Measurements from ENCODE around the gene EZH2. TPM values are rescaled to one million over a fixed set of nuclear protein-coding genes. Genes with fewer than 3 reads are reported as not detected.

The EZH2 gene
- total RNA-seq, 2 experiments from 2014 or later, result 112 to 114 TPM

DNA sequence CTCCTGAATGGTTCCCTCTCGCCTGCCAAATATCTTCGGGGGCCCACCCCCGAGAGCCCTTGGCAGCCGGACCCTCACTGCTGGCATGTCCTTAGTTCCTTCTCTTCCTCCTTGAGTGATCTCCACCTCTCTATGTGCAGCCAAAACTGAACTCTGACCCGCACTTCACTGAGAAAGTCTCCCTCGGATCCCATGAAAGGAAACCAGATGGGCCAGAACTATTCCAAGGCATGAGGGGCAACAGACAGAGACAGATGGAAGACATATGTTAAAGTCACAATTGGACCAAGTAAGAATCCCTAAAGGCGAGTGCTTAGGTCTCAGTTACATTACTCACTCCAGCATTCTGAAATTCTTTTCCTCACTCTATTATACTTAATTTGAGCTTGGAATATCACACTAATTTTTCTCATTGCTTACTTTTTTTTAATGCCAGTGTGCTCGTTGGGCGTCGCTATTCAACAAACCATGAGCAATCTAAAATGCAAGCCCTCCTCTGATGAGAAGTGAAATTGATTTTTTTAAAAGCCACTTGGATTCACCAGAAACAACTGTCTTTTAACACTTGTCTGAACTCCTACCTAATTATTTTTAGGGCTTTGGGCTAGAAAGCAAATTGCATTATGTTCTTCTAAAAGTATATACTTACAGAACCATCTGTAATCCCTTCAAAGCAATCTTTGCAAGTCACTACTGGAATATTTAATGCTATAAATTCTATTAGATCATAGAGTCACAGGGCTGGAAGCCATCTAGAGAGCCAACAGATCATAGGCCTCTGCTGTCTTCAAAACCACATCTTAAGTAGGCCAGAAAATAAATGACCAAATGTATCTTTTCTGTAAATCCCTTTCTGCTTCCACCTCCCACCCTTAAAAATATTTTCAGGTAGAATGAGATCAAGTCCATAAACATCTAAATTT lies 43.3 kb upstream of the EZH2 start:
- H3K9me3 Mint-ChIP-seq, result peaks cover 2% of the 10 kb centered on the region
- ATAC-seq (no peak), DNase-seq (no peak)
- no peaks in the 10 kb centered on the region for H3K27me3 Mint-ChIP-seq
- H3K4me1 Mint-ChIP-seq (ENCODE audit: low read depth), result peaks cover 52% of the 10 kb centered on the region
- CTCF ChIA-PET, result interaction anchor here (0.6 kb wide), 1 partner anchor 53 kb away, joined by 3 read pairs; no protein-coding TSS in a partner anchor
- peaks cover 21% of the 10 kb centered on the region for H3K36me3 Mint-ChIP-seq (ENCODE audit: low read depth)
- intact Hi-C loops (cut with micrococcal nuclease), result no loop called here
- H3K27ac Mint-ChIP-seq, result peak overlapping the region; percentile 87
- no peak for TF ChIP-seq CTCF (IDR thresholded peaks at IDR 0.05)
- H3K4me3 Mint-ChIP-seq, result no peak overlapping the region
- POLR2A ChIA-PET, result interaction anchor here (0.6 to 2.7 kb wide), 6 partner anchors 10 to 263 kb away, joined by 3 to 10 read pairs (median 6); no protein-coding TSS in a partner anchor

GRCh38 chr7:148925836-148926235 lies 41.7 kb upstream of the EZH2 start:
- H3K4me3 Mint-ChIP-seq, result peak overlapping the region; percentile 15

DNA sequence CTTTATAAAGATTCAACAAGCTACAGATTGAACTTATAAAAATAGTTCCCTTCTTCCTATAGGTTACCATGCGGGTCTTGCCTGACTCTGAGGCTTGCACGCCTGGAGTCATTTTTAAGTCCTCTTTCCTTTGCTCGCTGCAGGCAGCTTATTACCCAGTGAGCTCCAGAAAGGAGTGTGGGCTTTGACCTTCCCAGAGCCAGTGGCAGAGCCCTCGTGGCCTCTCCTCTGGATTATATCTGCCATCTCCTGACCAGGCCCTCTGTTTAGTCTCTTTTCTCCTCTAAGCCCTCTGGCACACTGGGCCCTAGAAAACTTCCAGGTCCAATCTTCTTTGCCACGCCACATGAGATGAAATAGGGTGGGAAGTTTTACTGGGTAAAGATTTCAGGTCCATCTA lies 39.9 kb upstream of the EZH2 start:
- no peak for TF ChIP-seq CTCF (IDR thresholded peaks at IDR 0.05)
- peaks cover 67% of the 10 kb centered on the region for H3K4me1 Mint-ChIP-seq (ENCODE audit: low read depth)
- DNase-seq (no peak), ATAC-seq (no peak)
- intact Hi-C loops (cut with micrococcal nuclease), result no loop called here
- H3K4me3 Mint-ChIP-seq, result no peak overlapping the region
- H3K36me3 Mint-ChIP-seq (ENCODE audit: low read depth), result peaks cover 20% of the 10 kb centered on the region
- ChIA-PET CTCF (interaction anchor here (1.6 to 2.0 kb wide), 2 partner anchors 10 to 16 kb away, joined by 5 to 9 read pairs; no protein-coding TSS in a partner anchor), POLR2A (interaction anchor here (0.9 to 2.8 kb wide), 4 partner anchors 10 to 226 kb away, joined by 3 to 12 read pairs (median 4); partner anchors contain the start of genes CUL1 and EZH2)
- peaks cover 2% of the 10 kb centered on the region for H3K9me3 Mint-ChIP-seq
- H3K27me3 Mint-ChIP-seq, result no peaks in the 10 kb centered on the region
- H3K27ac Mint-ChIP-seq, result peak overlapping the region; percentile 16

More at GRCh38 chr7:148925836-148926235, 41.7 kb upstream of the EZH2 start:
- DNase-seq (peak; percentile 30), ATAC-seq (peak; percentile 23)
- Mint-ChIP-seq H3K9me3 (peaks cover 2% of the 10 kb centered on the region), H3K36me3 (ENCODE audit: low read depth) (peaks cover 26% of the 10 kb centered on the region), H3K4me1 (ENCODE audit: low read depth) (peaks cover 58% of the 10 kb centered on the region), H3K27me3 (no peaks in the 10 kb centered on the region), H3K27ac (peak overlapping the region; percentile 87)
- ChIA-PET POLR2A (interaction anchor here (1.5 to 2.7 kb wide), 5 partner anchors 10 to 40 kb away, joined by 5 to 21 read pairs (median 7); no protein-coding TSS in a partner anchor), CTCF (interaction anchor here (1.6 kb wide), 1 partner anchor 13 kb away, joined by 3 read pairs; no protein-coding TSS in a partner anchor)
- TF ChIP-seq CTCF (IDR thresholded peaks at IDR 0.05), result no peak
- intact Hi-C loops (cut with micrococcal nuclease), result loop anchor here (1.0 kb wide), 1 partner anchor 13 kb away; no protein-coding TSS in a partner anchor

DNA sequence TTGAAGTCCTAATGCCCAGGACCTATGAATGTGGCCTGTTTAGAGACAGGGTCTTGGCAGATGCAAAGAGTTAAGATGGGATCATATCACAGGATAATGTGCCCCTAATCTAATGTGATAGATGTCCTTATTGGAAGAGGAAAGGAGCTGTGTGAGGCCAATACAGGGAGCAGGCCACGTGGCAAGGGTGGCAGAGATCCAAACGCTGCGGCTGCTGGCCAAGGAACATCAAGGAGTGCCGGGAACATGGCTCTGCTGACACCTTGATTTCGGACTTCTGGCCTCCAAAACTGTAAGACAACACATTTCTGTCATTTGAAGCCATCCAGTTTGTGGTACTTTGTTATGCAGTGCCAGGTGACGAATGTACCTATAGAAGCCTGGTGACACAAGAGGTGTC lies 37.7 kb upstream of the EZH2 start:
- ChIA-PET CTCF (no interaction called here), POLR2A (interaction anchor here (1.2 to 2.8 kb wide), 2 partner anchors 8 to 20 kb away, joined by 6 to 12 read pairs; no protein-coding TSS in a partner anchor)
- peaks cover 2% of the 10 kb centered on the region for H3K9me3 Mint-ChIP-seq
- no peak overlapping the region for H3K4me3 Mint-ChIP-seq
- peaks cover 14% of the 10 kb centered on the region for H3K36me3 Mint-ChIP-seq (ENCODE audit: low read depth)
- H3K27ac Mint-ChIP-seq, result peak overlapping the region; percentile 28
- TF ChIP-seq CTCF (IDR thresholded peaks at IDR 0.05), result no peak
- H3K4me1 Mint-ChIP-seq (ENCODE audit: low read depth), result peaks cover 63% of the 10 kb centered on the region
- no peak for ATAC-seq
- intact Hi-C loops (cut with micrococcal nuclease), result no loop called here
- no peak for DNase-seq
- H3K27me3 Mint-ChIP-seq, result no peaks in the 10 kb centered on the region
